A204.1 (cell line): ENCODE measurements around the gene STRIP2.
"Not testable (repeated sequence)": the region's sequence is repeated elsewhere in the genome, so short reads cannot be mapped to it uniquely, and the experiment has no call there.

Experiments used
- FAIRE-seq: peaks from 2 replicates; lab custom pipeline; 2012; peaks lifted over from hg19 to GRCh38; lab: Jason Lieb, UNC

STRIP2 gene

GRCh38 chr7:129453510-129454248 is 19.4 kb downstream of the STRIP2 start:
- no peak for FAIRE-seq

- no peak for FAIRE-seq
These were observed 20.0 kb downstream of the STRIP2 start for GRCh38 chr7:129454249-129454551.

GRCh38 chr7:129456421-129456820 is 22.2 kb downstream of the STRIP2 start:
- FAIRE-seq = no peak

GRCh38 chr7:129457101-129457500 is 22.9 kb downstream of the STRIP2 start:
- FAIRE-seq = no peak

- no peak for FAIRE-seq
These were observed 23.9 kb downstream of the STRIP2 start for GRCh38 chr7:129458171-129458570.

GRCh38 chr7:129461809-129462208 is 27.6 kb downstream of the STRIP2 start:
- no peak for FAIRE-seq

- no peak for FAIRE-seq
These were observed 28.2 kb downstream of the STRIP2 start for GRCh38 chr7:129462420-129462819.

GRCh38 chr7:129464194-129464593 is 30.0 kb downstream of the STRIP2 start:
- FAIRE-seq = no peak

- no peak for FAIRE-seq
These were observed 30.8 kb downstream of the STRIP2 start for GRCh38 chr7:129465080-129465479.

- FAIRE-seq = no peak
These were observed 32.6 kb downstream of the STRIP2 start for GRCh38 chr7:129466796-129467195.

GRCh38 chr7:129468087-129468486 is 33.9 kb downstream of the STRIP2 start:
- FAIRE-seq = no peak

GRCh38 chr7:129468547-129468946 is 34.3 kb downstream of the STRIP2 start:
- no peak for FAIRE-seq

GRCh38 chr7:129469930-129470329 is 35.7 kb downstream of the STRIP2 start:
- no peak for FAIRE-seq

- FAIRE-seq = no peak
These were observed 36.2 kb downstream of the STRIP2 start for GRCh38 chr7:129470411-129470810.

- FAIRE-seq = no peak
These were observed 37.2 kb downstream of the STRIP2 start for GRCh38 chr7:129471402-129471827.

GRCh38 chr7:129475931-129476330 is 41.7 kb downstream of the STRIP2 start:
- FAIRE-seq = not testable (repeated sequence)

- not testable (repeated sequence) for FAIRE-seq
These were observed 42.2 kb downstream of the STRIP2 start for GRCh38 chr7:129476398-129476797.

- FAIRE-seq = no peak
These were observed 45.6 kb downstream of the STRIP2 start for GRCh38 chr7:129479831-129480230.

- FAIRE-seq = no peak
These were observed 46.6 kb downstream of the STRIP2 start for GRCh38 chr7:129480674-129481363.

GRCh38 chr7:129481376-129481775 is 47.1 kb downstream of the STRIP2 start:
- not testable (repeated sequence) for FAIRE-seq

GRCh38 chr7:129482781-129483180 is 48.5 kb downstream of the STRIP2 start:
- FAIRE-seq = no peak

GRCh38 chr7:129489491-129489890 is 55.3 kb downstream of the STRIP2 start:
- FAIRE-seq = no peak

- no peak for FAIRE-seq
These were observed 58.2 kb downstream of the STRIP2 start for GRCh38 chr7:129492391-129492790.

GRCh38 chr7:129493555-129493954 is 59.3 kb downstream of the STRIP2 start:
- no peak for FAIRE-seq
